Naive B cell (primary cell): Measurements from ENCODE around the gene PDAP1. TPM values are rescaled to one million over a fixed set of nuclear protein-coding genes. Genes with fewer than 3 reads are reported as not detected.
"Not testable (repeated sequence)": the region's sequence is repeated elsewhere in the genome, so short reads cannot be mapped to it uniquely, and the experiment has no call there.

ENCODE experiments used
- ATAC-seq, 2 donors: fragments of 150-1000 bp; cut with Tn5 transposase; 2 replicates each; pipeline ENCODE4 v1.10.0; 2021; ENCODE audit warnings: low read depth in 2 of 2, mild to moderate bottlenecking in 2 of 2, moderate library complexity in 2 of 2
- DNase-seq: peaks from one replicate; pipeline ENCODE4 v3.0.0; 2022
- H3K27ac Mint-ChIP-seq, 6 donors: one replicate each; pipeline ENCODE4 v1.8.0; 2020 to 2022; ENCODE audit warnings: mild to moderate bottlenecking in 6 of 6, mixed read lengths in 6 of 6, moderate library complexity in 5 of 6, inconsistent platforms in 2 of 6
- H3K27me3 Mint-ChIP-seq, 3 donors: one replicate each; pipeline ENCODE4 v1.8.0; 2021 to 2022; ENCODE audit warnings: mixed read lengths in 3 of 3, mild to moderate bottlenecking in 1 of 3
- H3K36me3 Mint-ChIP-seq, 2 donors: one replicate each; pipeline ENCODE4 v1.8.0; 2020 to 2022; ENCODE audit warnings: mixed read lengths in 2 of 2, inconsistent platforms in 1 of 2, mild to moderate bottlenecking in 1 of 2
- H3K4me1 Mint-ChIP-seq, 3 donors: one replicate each; pipeline ENCODE4 v1.8.0; 2020 to 2022; ENCODE audit warnings: mixed read lengths in 3 of 3, inconsistent platforms in 1 of 3, mild to moderate bottlenecking in 1 of 3, moderate library complexity in 1 of 3
- H3K4me3 Mint-ChIP-seq, 8 donors: one replicate each; pipeline ENCODE4 v1.8.0; 2020 to 2022; ENCODE audit warnings: mild to moderate bottlenecking in 8 of 8, mixed read lengths in 8 of 8, moderate library complexity in 8 of 8, inconsistent platforms in 2 of 8
- H3K9me3 Mint-ChIP-seq, 7 donors: one replicate each; pipeline ENCODE4 v1.8.0; 2020 to 2022; ENCODE audit warnings: mixed read lengths in 7 of 7, mild to moderate bottlenecking in 5 of 7, inconsistent platforms in 2 of 7, moderate library complexity in 1 of 7
- polyA plus RNA-seq, 6 donors: library from polyadenylated mRNA; unstranded; fragments of 300-500 nt; fragmentation: Illumina TruSeq; gene quantifications; one replicate each; pipeline ENCODE4 v1.2.3, GENCODE V29; 2021; ENCODE audit warnings: low read depth in 6 of 6

The PDAP1 gene
- polyA plus RNA-seq, 6 donors from 2014 or later, result 23.3 to 28.5 (median 25.7) TPM

- ATAC-seq, result no peak
- peak overlapping the region in 1 of 8 donors; percentile 5 for H3K4me3 Mint-ChIP-seq
- no peak for DNase-seq
- H3K4me1 Mint-ChIP-seq, result peaks cover 0 to 6% (median 0%) of the 10 kb centered on the region in 3 donors
- peak overlapping the region in 2 of 6 donors; percentile 6 to 77 for H3K27ac Mint-ChIP-seq
- no peaks in the 10 kb centered on the region for H3K27me3 Mint-ChIP-seq
- H3K36me3 Mint-ChIP-seq, result peaks cover 4 to 17% of the 10 kb centered on the region in 2 donors
- H3K9me3 Mint-ChIP-seq, result no peaks in the 10 kb centered on the region
Observed at GRCh38 chr7:99418260-99418659, 9.9 kb upstream of the PDAP1 start.

- H3K4me1 Mint-ChIP-seq, DNase-seq, H3K4me3 Mint-ChIP-seq, H3K27me3 Mint-ChIP-seq, H3K9me3 Mint-ChIP-seq, ATAC-seq: not testable (repeated sequence)
- peak overlapping the region in 1 of 6 donors; percentile 32 for H3K27ac Mint-ChIP-seq
- peaks cover 4 to 20% of the 10 kb centered on the region in 2 donors for H3K36me3 Mint-ChIP-seq
Observed at GRCh38 chr7:99415513-99416127, 7.2 kb upstream of the PDAP1 start.

GRCh38 chr7:99410635-99411034 lies 2.2 kb upstream of the PDAP1 start:
- Mint-ChIP-seq H3K36me3 (peaks cover 5 to 19% of the 10 kb centered on the region in 2 donors), H3K4me3 (peak overlapping the region; percentile 23 to 100 (median 96)), H3K4me1 (peaks cover 26 to 42% (median 38%) of the 10 kb centered on the region in 3 donors), H3K9me3 (no peaks in the 10 kb centered on the region), H3K27ac (peak overlapping the region in 4 of 6 donors; percentile 29 to 96 (median 60)), H3K27me3 (no peaks in the 10 kb centered on the region)
- ATAC-seq (no peak), DNase-seq (no peak)

GRCh38 chr7:99409806-99410205 lies 1.4 kb upstream of the PDAP1 start:
- peaks cover 27 to 48% (median 33%) of the 10 kb centered on the region in 3 donors for H3K4me1 Mint-ChIP-seq
- no peaks in the 10 kb centered on the region for H3K9me3 Mint-ChIP-seq
- peaks cover 5 to 12% of the 10 kb centered on the region in 2 donors for H3K36me3 Mint-ChIP-seq
- H3K27ac Mint-ChIP-seq, result peak overlapping the region in 3 of 6 donors; percentile 64 to 100 (median 96)
- DNase-seq (no peak), ATAC-seq (no peak)
- peak overlapping the region; percentile 95 to 100 (median 98) for H3K4me3 Mint-ChIP-seq
- no peaks in the 10 kb centered on the region for H3K27me3 Mint-ChIP-seq

- peak overlapping the region; percentile 95 to 100 (median 98) for H3K4me3 Mint-ChIP-seq
Observed at GRCh38 chr7:99409192-99409572, 785 bp upstream of the PDAP1 start.

GRCh38 chr7:99407872-99408378 lies 472 bp downstream of the PDAP1 start:
- H3K27ac Mint-ChIP-seq, result peak overlapping the region; percentile 94 to 100 (median 98)
- H3K4me1 Mint-ChIP-seq, result peaks cover 45 to 61% (median 46%) of the 10 kb centered on the region in 3 donors
- peak overlapping the region; percentile 95 to 100 (median 98) for H3K4me3 Mint-ChIP-seq
- peaks cover 9 to 16% of the 10 kb centered on the region in 2 donors for H3K36me3 Mint-ChIP-seq
- H3K27me3 Mint-ChIP-seq, result no peaks in the 10 kb centered on the region
- ATAC-seq (no peak), DNase-seq (no peak)
- H3K9me3 Mint-ChIP-seq, result no peaks in the 10 kb centered on the region

More at GRCh38 chr7:99409192-99409572, 785 bp upstream of the PDAP1 start:
- ATAC-seq, result peak; percentile 8 to 19
- no peak for DNase-seq
- H3K4me1 Mint-ChIP-seq, result peaks cover 33 to 52% (median 34%) of the 10 kb centered on the region in 3 donors
- H3K27ac Mint-ChIP-seq, result peak overlapping the region; percentile 96 to 100 (median 100)
- no peaks in the 10 kb centered on the region for H3K27me3 Mint-ChIP-seq
- peaks cover 5 to 8% of the 10 kb centered on the region in 2 donors for H3K36me3 Mint-ChIP-seq
- H3K9me3 Mint-ChIP-seq, result no peaks in the 10 kb centered on the region

GRCh38 chr7:99406557-99406956 lies 1.8 kb downstream of the PDAP1 start:
- Mint-ChIP-seq H3K36me3 (peaks cover 10 to 20% of the 10 kb centered on the region in 2 donors), H3K4me1 (peaks cover 47 to 59% (median 47%) of the 10 kb centered on the region in 3 donors), H3K27me3 (no peaks in the 10 kb centered on the region), H3K4me3 (peak overlapping the region in 7 of 8 donors; percentile 10 to 100 (median 95)), H3K27ac (peak overlapping the region in 4 of 6 donors; percentile 57 to 96 (median 70)), H3K9me3 (no peaks in the 10 kb centered on the region)
- no peak for DNase-seq
- ATAC-seq, result no peak

GRCh38 chr7:99404977-99405320 lies 3.4 kb downstream of the PDAP1 start:
- H3K4me1 Mint-ChIP-seq, result peaks cover 44 to 51% (median 48%) of the 10 kb centered on the region in 3 donors
- peak overlapping the region in 1 of 6 donors; percentile 80 for H3K27ac Mint-ChIP-seq
- ATAC-seq (no peak), DNase-seq (no peak)
- no peaks in the 10 kb centered on the region for H3K9me3 Mint-ChIP-seq
- no peaks in the 10 kb centered on the region for H3K27me3 Mint-ChIP-seq
- H3K4me3 Mint-ChIP-seq, result no peak overlapping the region
- peaks cover 10 to 20% of the 10 kb centered on the region in 2 donors for H3K36me3 Mint-ChIP-seq

GRCh38 chr7:99404235-99404976 lies 4.0 kb downstream of the PDAP1 start:
- Mint-ChIP-seq H3K4me1 (peaks cover 40 to 51% (median 45%) of the 10 kb centered on the region in 3 donors), H3K27ac (peak overlapping the region in 4 of 6 donors; percentile 67 to 91 (median 85)), H3K4me3 (no peak overlapping the region), H3K27me3 (no peaks in the 10 kb centered on the region), H3K36me3 (peaks cover 10 to 20% of the 10 kb centered on the region in 2 donors), H3K9me3 (no peaks in the 10 kb centered on the region)
- no peak for ATAC-seq
- no peak for DNase-seq

- Mint-ChIP-seq H3K9me3 (no peaks in the 10 kb centered on the region), H3K36me3 (peaks cover 5 to 20% of the 10 kb centered on the region in 2 donors), H3K4me3 (peak overlapping the region in 1 of 8 donors; percentile 12), H3K4me1 (peaks cover 39 to 51% (median 40%) of the 10 kb centered on the region in 3 donors), H3K27ac (peak overlapping the region in 4 of 6 donors; percentile 67 to 93 (median 89)), H3K27me3 (no peaks in the 10 kb centered on the region)
- DNase-seq, result no peak
- no peak for ATAC-seq
Observed at GRCh38 chr7:99403764-99404163, 4.6 kb downstream of the PDAP1 start.

GRCh38 chr7:99402854-99403253 lies 5.5 kb downstream of the PDAP1 start:
- peaks cover 5 to 27% of the 10 kb centered on the region in 2 donors for H3K36me3 Mint-ChIP-seq

GRCh38 chr7:99399597-99399996 lies 8.8 kb downstream of the PDAP1 start:
- H3K27me3 Mint-ChIP-seq, result no peaks in the 10 kb centered on the region
- DNase-seq (no peak), ATAC-seq (no peak)
- H3K36me3 Mint-ChIP-seq, result peaks cover 5 to 31% of the 10 kb centered on the region in 2 donors
- no peak overlapping the region for H3K4me3 Mint-ChIP-seq
- H3K4me1 Mint-ChIP-seq, result peaks cover 25 to 40% (median 32%) of the 10 kb centered on the region in 3 donors
- no peaks in the 10 kb centered on the region for H3K9me3 Mint-ChIP-seq
- H3K27ac Mint-ChIP-seq, result peak overlapping the region in 1 of 6 donors; percentile 74

More at GRCh38 chr7:99402854-99403253, 5.5 kb downstream of the PDAP1 start:
- H3K4me1 Mint-ChIP-seq, result peaks cover 43 to 56% (median 44%) of the 10 kb centered on the region in 3 donors
- ATAC-seq (no peak), DNase-seq (no peak)
- H3K27me3 Mint-ChIP-seq, result no peaks in the 10 kb centered on the region
- peak overlapping the region in 4 of 6 donors; percentile 21 to 93 (median 76) for H3K27ac Mint-ChIP-seq
- H3K9me3 Mint-ChIP-seq, result no peaks in the 10 kb centered on the region
- H3K4me3 Mint-ChIP-seq, result peak overlapping the region in 1 of 8 donors; percentile 57

GRCh38 chr7:99398891-99399445 lies 9.4 kb downstream of the PDAP1 start:
- Mint-ChIP-seq H3K9me3 (no peaks in the 10 kb centered on the region), H3K27me3 (no peaks in the 10 kb centered on the region), H3K36me3 (peaks cover 5 to 31% of the 10 kb centered on the region in 2 donors), H3K4me1 (peaks cover 24 to 38% (median 30%) of the 10 kb centered on the region in 3 donors), H3K27ac (peak overlapping the region in 5 of 6 donors; percentile 11 to 92 (median 59)), H3K4me3 (no peak overlapping the region)
- no peak for ATAC-seq
- no peak for DNase-seq
